HG03060 (cell line): ENCODE results near the gene CTSW.

Source experiments
- ATAC-seq: cut with Tn5 transposase; IDR thresholded peaks from one replicate; pipeline ENCODE4 v1.9.1; 2021; ENCODE audit warnings: low read depth, moderate number of reproducible peaks; ENCODE audit not compliant: unreplicated experiment

CTSW gene

GRCh38 chr11:65854852-65855837 is 24.5 kb upstream of the CTSW start:
- no peak for ATAC-seq

GRCh38 chr11:65855927-65856363 is 23.7 kb upstream of the CTSW start:
- no peak for ATAC-seq

GRCh38 chr11:65856689-65857499 is 22.7 kb upstream of the CTSW start:
- no peak for ATAC-seq

GRCh38 chr11:65857500-65857852 is 22.2 kb upstream of the CTSW start:
- ATAC-seq, result no peak

GRCh38 chr11:65857853-65858680 is 21.6 kb upstream of the CTSW start, which contains the start of gene CFL1:
TSS of gene CFL1 (minus strand) at chr11:65858180. CDS start at chr11:65858099, 81 bp downstream.
- peak; percentile 30 for ATAC-seq

GRCh38 chr11:65858681-65859087 is 21.0 kb upstream of the CTSW start:
- ATAC-seq, result no peak

GRCh38 chr11:65859095-65859811 is 20.4 kb upstream of the CTSW start:
- ATAC-seq, result peak; percentile 39

- no peak for ATAC-seq
Observed at GRCh38 chr11:65859812-65860277, 19.8 kb upstream of the CTSW start.

- peak; percentile 18 for ATAC-seq
Observed at GRCh38 chr11:65860278-65861164, 19.1 kb upstream of the CTSW start, which contains the start of gene MUS81. TSS of gene MUS81 (plus strand) at chr11:65860433. CDS start at chr11:65860754, 321 bp downstream.

GRCh38 chr11:65861165-65861505 is 18.5 kb upstream of the CTSW start:
- ATAC-seq, result no peak

- ATAC-seq, result no peak
Observed at GRCh38 chr11:65861533-65862183, 18.0 kb upstream of the CTSW start.

GRCh38 chr11:65862191-65862735 is 17.4 kb upstream of the CTSW start:
- ATAC-seq, result no peak

- ATAC-seq, result no peak
Observed at GRCh38 chr11:65862941-65863888, 16.4 kb upstream of the CTSW start.

GRCh38 chr11:65863889-65864705 is 15.5 kb upstream of the CTSW start:
- no peak for ATAC-seq

GRCh38 chr11:65864706-65865471 is 14.7 kb upstream of the CTSW start:
- no peak for ATAC-seq
